GM12878 (cell line): ENCODE data around the gene B4GALT1. TPM values are rescaled to one million over a fixed set of nuclear protein-coding genes. Genes with fewer than 3 reads are reported as not detected.

Experiments
- ATAC-seq: fragments of 200-7000 bp; cut with Tn5 transposase; 3 replicates; pipeline ENCODE4 v1.9.1; 2020; ENCODE audit warnings: mild to moderate bottlenecking, moderate library complexity
- BruUV-seq: library from RNA; stranded (reverse); fragments of 400-500 nt; replicated peaks from 2 replicates; lab custom pipeline; 2021; lab: Mats Ljungman, UMichigan
- CTCF ChIA-PET: fragments of 300-600 bp; sonication (Branson Sonifier 250); formaldehyde crosslinking; extraction: SDS; loops from one replicate; lab custom pipeline; 2021; ENCODE audit warnings: inconsistent platforms; lab: Yijun Ruan, JAX
- POLR2A ChIA-PET: fragments of 350-600 bp; formaldehyde crosslinking; extraction: SDS; loops from one replicate; lab custom pipeline; 2021; ENCODE audit warnings: inconsistent platforms; lab: Charles Lee
- RAD21 ChIA-PET: fragments of 300-600 bp; sonication (Branson Sonifier 250); formaldehyde crosslinking; loops from one replicate; lab custom pipeline; 2023; ENCODE audit warnings: antibody characterized with exemption; ENCODE audit not compliant: unreplicated experiment; lab: Charles Lee
- SMC1A ChIA-PET: fragments of 300-600 bp; sonication (Branson Sonifier 250); formaldehyde crosslinking; loops from one replicate; lab custom pipeline; 2023; ENCODE audit not compliant: unreplicated experiment, uncharacterized antibody; lab: Charles Lee
- DNase-seq: peaks from one replicate; pipeline ENCODE4 v3.0.0-alpha.2; 2011; ENCODE audit warnings: low read depth, low spot score
- FAIRE-seq: peaks from 3 replicates; lab custom pipeline; 2011; peaks lifted over from hg19 to GRCh38; lab: Jason Lieb, UNC
- H2AFZ ChIP-seq: 2 replicates; pipeline ENCODE4 v1.6.0; 2011; ENCODE audit warnings: low read depth, low read length, control low read depth; ENCODE audit not compliant: control insufficient read depth
- H3K27ac ChIP-seq: 2 replicates; pipeline ENCODE4 v1.5.1; 2011; ENCODE audit warnings: control low read depth; ENCODE audit not compliant: control insufficient read depth, insufficient read depth
- H3K27me3 ChIP-seq, 2 experiments: replicated peaks in 1 of 2; 2 replicates each; pipeline versions ENCODE4 v1.6.0 to v1.6.1; 2011; ENCODE audit warnings: low read length in 1 of 2; ENCODE audit not compliant: control insufficient read depth in 2 of 2, insufficient read depth in 2 of 2
- H3K36me3 ChIP-seq, 2 experiments: 2 replicates each; pipeline ENCODE4 v1.5.1; 2011; ENCODE audit warnings: low read length in 1 of 2; ENCODE audit not compliant: control insufficient read depth in 2 of 2, insufficient read depth in 2 of 2
- H3K4me1 ChIP-seq: 2 replicates; pipeline ENCODE4 v1.6.1; 2011; ENCODE audit warnings: mild to moderate bottlenecking, low read length, moderate library complexity, mixed read lengths; ENCODE audit not compliant: control insufficient read depth, insufficient read depth
- H3K4me2 ChIP-seq: 2 replicates; pipeline ENCODE4 v1.6.0; 2011; ENCODE audit warnings: control low read depth; ENCODE audit not compliant: control insufficient read depth, insufficient read depth
- H3K4me3 ChIP-seq: fragments of 200-600 bp; sonication (generic); 2 replicates; pipeline ENCODE4 v1.5.1; 2016
- H3K79me2 ChIP-seq: 2 replicates; pipeline ENCODE4 v1.6.0; 2011; ENCODE audit warnings: low read length; ENCODE audit not compliant: control insufficient read depth, insufficient read depth
- H3K9ac ChIP-seq: 2 replicates; pipeline ENCODE4 v1.8.0; 2011; ENCODE audit warnings: low read length, control low read depth, mixed read lengths; ENCODE audit not compliant: control insufficient read depth, insufficient read depth
- H3K9me3 ChIP-seq: replicated peaks from 3 replicates; pipeline ENCODE4 v1.5.1; 2011; ENCODE audit warnings: mild to moderate bottlenecking, low read length; ENCODE audit not compliant: control insufficient read depth, insufficient read depth
- H4K20me1 ChIP-seq: 2 replicates; pipeline ENCODE4 v1.6.0; 2011; ENCODE audit not compliant: control insufficient read depth, insufficient read depth
- PKNOX1 ChIP-seq: fragments of 450-650 bp; IDR thresholded peaks from 2 replicates; pipeline ENCODE4 v1.6.1; 2016; ENCODE audit warnings: mild to moderate bottlenecking
- YY1 ChIP-seq: IDR thresholded peaks from 2 replicates; pipeline ENCODE4 v1.6.1; 2011; ENCODE audit warnings: low read depth, mild to moderate bottlenecking, low read length
- WGBS: methylation state at CpG from one replicate; pipeline ENCODE4 v1.1.6; 2016; ENCODE audit warnings: low lambda C conversion rate; ENCODE audit not compliant: insufficient replicate concordance, insufficient coverage; ENCODE audit errors: missing lambda C conversion rate; 5-methylcytosine and 5-hydroxymethylcytosine counted together
- in situ Hi-C: fragments of 300-500 bp; cut with MboI; formaldehyde crosslinking; loops from 9 replicates; pipeline ENCODE4 v1.14.3; 2018; ENCODE audit warnings: mixed read lengths
- intact Hi-C: fragments of 100-400 bp; cut with micrococcal nuclease; formaldehyde crosslinking; loops from one replicate; pipeline ENCODE4 v1.14.2; 2022; ENCODE audit not compliant: unreplicated experiment
- polyA plus RNA-seq, 11 experiments: library from polyadenylated mRNA; depleted of rRNA in 4 of 11; unstranded in 6 of 11; stranded (reverse) in 5 of 11; fragments of >200 nt; fragmentation: Nextera tagmentation in 4 of 11; fragmentation: Illumina TruSeq in 1 of 11; extraction: Ambion mirVana in 4 of 11; extraction: Trizol in 1 of 11; gene quantifications; 1 replicate in 1 of 11; 2 replicates in 10 of 11; pipeline versions ENCODE4 v1.2.1 to v1.2.3, GENCODE V29; 2011 to 2016; ENCODE audit warnings: inconsistent platforms in 2 of 11, missing spikeins in 2 of 11, low read depth in 1 of 11
- total RNA-seq, 4 experiments: library from RNA; depleted of rRNA in 3 of 4; stranded (reverse); fragments of >200 nt in 3 of 4; fragmentation: Illumina TruSeq in 1 of 4; extraction: Trizol in 1 of 4; gene quantifications; 2 replicates each; pipeline versions ENCODE4 v1.2.1 to v1.2.3, GENCODE V29; 2013 to 2021

B4GALT1 gene
- total and polyA plus RNA-seq, 10 of the 15 experiments (the other 5 are each of a cell fraction or from before 2014, with no cell fraction given): 12.7 to 79.0 (median 41.0) TPM

GRCh38 chr9:33168941-33169544 is 1.9 kb upstream of the B4GALT1 start:
- no peak overlapping the region for H3K4me3 ChIP-seq
- ChIA-PET CTCF (interaction anchor here (0.8 to 5.1 kb wide), 6 partner anchors 8 to 89 kb away, joined by 3 to 44 read pairs (median 10); no protein-coding TSS in a partner anchor), RAD21 (interaction anchor here (1.1 to 1.9 kb wide), 4 partner anchors 9 to 87 kb away, joined by 3 to 10 read pairs (median 4); no protein-coding TSS in a partner anchor)
- intact Hi-C loops (loop anchor here (5.0 to 10.0 kb wide), 2 partner anchors 126 to 142 kb away; partner anchors contain the start of genes DNAJA1 and NFX1), in situ Hi-C loops (no loop called here)
- no peak for DNase-seq
- no peaks in the 10 kb centered on the region for H3K27me3 ChIP-seq
- no TSS peak for BruUV-seq
- H2AFZ ChIP-seq: no peak overlapping the region
- 96% methylated on average over 1 of the region's 1 CpG for WGBS
- H3K9me3 ChIP-seq: no peaks in the 10 kb centered on the region
- no peak overlapping the region for H3K9ac ChIP-seq
- FAIRE-seq: no peak
- H3K36me3 ChIP-seq: no peaks in the 10 kb centered on the region
- TF ChIP-seq PKNOX1: 0 out of 2 replicates have a peak, but pooled peaks have one; percentile 16
- no peak for TF ChIP-seq YY1
- TF ChIP-seq, all 136 proteins: peak for 1
- no peaks in the 10 kb centered on the region for H4K20me1 ChIP-seq
- no peak overlapping the region for H3K27ac ChIP-seq
- POLR2A ChIA-PET: interaction anchor here (0.6 to 2.1 kb wide), 5 partner anchors 15 to 101 kb away, joined by 3 to 5 read pairs (median 3); no protein-coding TSS in a partner anchor
- no peak overlapping the region for H3K4me2 ChIP-seq
- SMC1A ChIA-PET: interaction anchor here (0.6 to 2.6 kb wide), 10 partner anchors 9 to 143 kb away, joined by 3 to 11 read pairs (median 3); no protein-coding TSS in a partner anchor
- ATAC-seq: no peak
- H3K4me1 ChIP-seq: peaks cover 16% of the 10 kb centered on the region
- peaks cover 39% of the 10 kb centered on the region for H3K79me2 ChIP-seq
